ENCODE results near the gene DLX2. TPM values are rescaled to one million over a fixed set of nuclear protein-coding genes. Genes with fewer than 3 reads are reported as not detected.
"Not testable (repeated sequence)": the region's sequence is repeated elsewhere in the genome, so short reads cannot be mapped to it uniquely, and the experiment has no call there.

DLX2 gene
- polyA plus RNA-seq, 1 donor from 2014 or later, result not detected

DNA sequence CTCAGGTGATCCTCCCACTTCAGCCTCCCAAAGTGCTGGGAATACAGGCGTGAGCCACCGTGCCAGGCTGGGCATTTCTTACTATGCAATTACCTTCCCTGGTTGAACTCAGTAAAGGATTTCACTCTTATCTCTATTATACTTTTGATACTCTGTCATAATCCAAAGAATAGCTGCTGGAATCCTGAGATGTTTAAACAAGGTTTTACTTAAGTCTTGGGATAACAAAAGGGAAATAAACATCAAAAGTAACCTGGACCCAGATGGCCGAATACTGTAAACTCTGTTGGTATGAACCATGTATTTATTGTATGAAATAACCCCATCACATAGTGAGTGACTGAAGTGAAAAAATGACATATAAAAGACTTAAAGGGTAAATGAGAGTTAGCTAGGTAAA, 11.9 kb upstream of the DLX2 start:
- H3K27me3 Mint-ChIP-seq, result peaks cover 20% of the 10 kb centered on the region
- H3K36me3 Mint-ChIP-seq, result no peaks in the 10 kb centered on the region
- peak overlapping the region in 1 of 3 donors; percentile 2 for H3K27ac Mint-ChIP-seq
- H3K9me3 Mint-ChIP-seq, result no peaks in the 10 kb centered on the region
- no peak overlapping the region for H3K4me3 Mint-ChIP-seq
- peaks cover 0 to 5% (median 3%) of the 10 kb centered on the region in 3 donors for H3K4me1 Mint-ChIP-seq

DNA sequence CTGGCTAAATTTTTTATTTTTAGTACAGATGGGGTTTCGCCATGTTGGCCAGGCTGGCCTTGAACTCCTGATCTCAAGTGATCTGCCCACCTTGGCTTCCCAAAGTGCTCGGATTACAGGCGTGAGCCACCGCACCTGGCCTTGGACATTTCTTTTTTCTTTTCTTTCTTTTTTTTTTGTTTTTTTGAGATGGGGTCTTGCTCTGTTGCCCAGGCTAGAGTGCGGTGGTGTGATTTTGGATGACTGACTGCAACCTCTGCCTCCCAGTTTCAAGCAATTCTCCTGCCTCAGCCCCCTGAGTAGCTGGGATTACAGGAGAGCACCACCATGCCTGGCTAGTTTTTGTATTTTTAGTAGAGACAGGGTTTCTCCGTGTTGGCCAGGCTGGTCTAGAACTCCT, 11.5 kb upstream of the DLX2 start:
- not testable (repeated sequence) for H3K4me3 Mint-ChIP-seq, H3K9me3 Mint-ChIP-seq, H3K4me1 Mint-ChIP-seq, H3K36me3 Mint-ChIP-seq, H3K27ac Mint-ChIP-seq
- H3K27me3 Mint-ChIP-seq, result peaks cover 24% of the 10 kb centered on the region

DNA sequence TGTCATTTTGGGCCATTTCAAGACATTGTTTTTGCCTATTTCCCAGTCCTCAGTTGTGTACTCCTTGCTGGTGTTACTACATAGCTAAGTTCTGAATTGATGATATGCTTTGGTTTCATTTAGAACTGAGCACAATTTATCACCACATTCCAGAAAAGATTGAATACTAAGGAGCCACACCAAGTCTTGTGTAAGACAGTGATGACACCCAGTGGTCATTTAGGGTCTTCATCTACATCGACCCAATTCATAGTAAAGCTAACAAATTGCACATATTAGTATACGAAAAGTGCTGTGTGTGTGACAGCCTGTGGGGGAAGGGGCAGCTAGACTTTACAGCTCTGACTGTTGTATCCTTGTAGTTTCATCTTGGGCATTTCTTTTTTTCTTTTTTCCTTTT, 10.9 kb upstream of the DLX2 start:
- Mint-ChIP-seq H3K9me3 (no peaks in the 10 kb centered on the region), H3K4me3 (no peak overlapping the region), H3K27ac (no peak overlapping the region), H3K36me3 (no peaks in the 10 kb centered on the region), H3K27me3 (peaks cover 24% of the 10 kb centered on the region), H3K4me1 (peaks cover 0 to 6% (median 4%) of the 10 kb centered on the region in 3 donors)

DNA sequence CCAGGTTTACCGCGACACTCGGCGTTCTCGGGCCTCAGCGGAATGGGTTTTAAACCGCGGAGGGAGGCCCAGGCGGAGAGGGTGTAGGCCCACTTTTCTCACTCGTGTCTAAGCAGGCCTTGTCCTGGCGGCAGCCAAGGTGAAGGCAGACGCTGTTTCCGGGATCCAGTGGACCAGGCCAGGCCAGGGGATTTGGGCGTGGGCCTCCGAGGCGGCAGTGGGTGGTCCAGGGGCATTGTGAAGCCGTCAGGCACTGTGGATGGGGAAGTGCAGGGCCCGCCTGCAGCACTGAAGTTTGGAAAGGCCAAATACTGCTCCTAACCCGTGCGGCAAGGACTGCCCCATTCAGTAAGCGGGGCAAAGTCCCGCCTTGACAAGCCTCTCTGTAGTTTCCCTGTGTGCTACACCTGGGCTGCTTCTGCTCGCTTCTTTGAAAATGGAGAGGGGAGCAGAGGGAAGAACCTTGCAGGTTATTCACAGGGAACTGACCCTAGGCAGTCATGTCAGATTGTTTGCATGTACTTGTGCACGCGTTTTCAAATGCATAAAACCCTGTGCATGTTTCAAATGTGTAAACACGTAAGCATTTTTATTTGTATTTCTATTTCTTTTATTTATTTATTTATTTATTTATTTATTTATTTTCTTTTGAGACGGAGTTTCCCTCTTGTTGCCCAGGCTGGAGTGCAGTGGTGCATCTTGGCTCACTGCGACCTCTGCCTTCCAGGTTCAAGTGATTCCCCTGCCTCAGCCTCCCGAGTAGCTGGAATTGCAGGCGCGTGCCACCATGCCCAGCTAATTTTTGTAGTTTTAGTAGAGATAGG, 7.5 kb upstream of the DLX2 start:
- Mint-ChIP-seq H3K36me3 (peaks cover 1% of the 10 kb centered on the region), H3K27ac (peak overlapping the region in 1 of 3 donors; percentile 62), H3K4me3 (no peak overlapping the region), H3K4me1 (peaks cover 3 to 11% (median 6%) of the 10 kb centered on the region in 3 donors), H3K27me3 (peaks cover 48% of the 10 kb centered on the region), H3K9me3 (peaks cover 0 to 3% (median 0%) of the 10 kb centered on the region in 3 donors)

DNA sequence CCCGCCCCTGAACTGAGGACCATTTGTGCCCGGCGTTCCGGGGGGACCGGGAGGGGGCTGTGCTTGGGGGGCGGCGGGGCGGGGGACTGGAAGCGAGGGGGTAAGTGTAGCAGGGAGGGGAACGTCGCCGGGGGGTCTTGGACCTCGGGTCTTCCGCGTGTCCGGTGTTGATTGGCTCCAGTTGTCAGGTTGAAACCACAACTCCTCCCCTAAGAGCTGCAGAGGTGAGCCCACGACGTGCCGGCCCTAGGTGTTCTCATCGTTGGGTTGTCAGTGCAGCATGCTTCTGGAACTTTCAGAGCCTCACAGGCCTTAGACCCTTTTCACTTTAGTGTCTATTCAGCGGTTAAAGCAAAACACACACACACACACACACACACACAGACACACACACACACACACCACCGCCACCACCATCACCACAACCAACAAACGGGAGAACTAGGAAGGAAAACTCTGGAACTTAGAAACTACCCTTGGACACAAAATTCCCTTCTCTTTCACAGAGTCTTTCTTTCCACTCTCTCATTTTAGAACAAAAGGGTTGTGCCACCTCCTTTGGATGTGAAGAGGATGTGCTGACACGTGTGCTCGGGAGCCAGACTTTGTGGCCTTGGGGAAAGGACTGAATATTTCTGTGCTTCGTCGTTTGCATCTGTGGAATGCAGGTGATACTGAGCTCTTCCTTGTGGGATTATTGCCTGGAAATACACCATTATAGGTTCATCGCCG, 6.7 kb upstream of the DLX2 start:
- H3K27ac Mint-ChIP-seq, result peak overlapping the region in 2 of 3 donors; percentile 43 to 62
- peaks cover 3 to 11% (median 6%) of the 10 kb centered on the region in 3 donors for H3K4me1 Mint-ChIP-seq
- peaks cover 0 to 4% (median 0%) of the 10 kb centered on the region in 3 donors for H3K9me3 Mint-ChIP-seq
- H3K27me3 Mint-ChIP-seq, result peaks cover 44% of the 10 kb centered on the region
- no peak overlapping the region for H3K4me3 Mint-ChIP-seq
- H3K36me3 Mint-ChIP-seq, result peaks cover 1% of the 10 kb centered on the region

DNA sequence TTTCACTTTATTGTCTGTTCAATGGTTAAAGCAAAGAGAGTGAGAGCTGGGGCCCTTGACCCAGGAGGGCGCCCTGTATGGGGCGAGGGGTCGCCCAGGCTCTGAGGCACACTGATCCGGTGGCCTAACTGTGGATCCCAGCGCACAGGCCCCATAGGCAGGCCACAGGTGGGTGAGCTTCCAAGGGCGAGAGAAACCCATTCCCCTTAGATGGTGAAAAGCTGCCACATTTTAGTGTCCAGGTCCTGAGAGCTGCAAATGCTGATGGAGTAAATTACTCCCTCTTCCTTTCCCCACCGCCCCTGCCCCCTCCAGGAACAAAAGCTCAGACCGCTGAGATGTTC, 5.9 kb upstream of the DLX2 start:
- Mint-ChIP-seq H3K4me1 (peaks cover 5 to 19% (median 6%) of the 10 kb centered on the region in 3 donors), H3K4me3 (peak overlapping the region in 1 of 4 donors; percentile 15), H3K36me3 (peaks cover 1% of the 10 kb centered on the region), H3K27me3 (peaks cover 47% of the 10 kb centered on the region), H3K27ac (peak overlapping the region; percentile 62 to 80 (median 69)), H3K9me3 (peaks cover 0 to 7% (median 4%) of the 10 kb centered on the region in 3 donors)

DNA sequence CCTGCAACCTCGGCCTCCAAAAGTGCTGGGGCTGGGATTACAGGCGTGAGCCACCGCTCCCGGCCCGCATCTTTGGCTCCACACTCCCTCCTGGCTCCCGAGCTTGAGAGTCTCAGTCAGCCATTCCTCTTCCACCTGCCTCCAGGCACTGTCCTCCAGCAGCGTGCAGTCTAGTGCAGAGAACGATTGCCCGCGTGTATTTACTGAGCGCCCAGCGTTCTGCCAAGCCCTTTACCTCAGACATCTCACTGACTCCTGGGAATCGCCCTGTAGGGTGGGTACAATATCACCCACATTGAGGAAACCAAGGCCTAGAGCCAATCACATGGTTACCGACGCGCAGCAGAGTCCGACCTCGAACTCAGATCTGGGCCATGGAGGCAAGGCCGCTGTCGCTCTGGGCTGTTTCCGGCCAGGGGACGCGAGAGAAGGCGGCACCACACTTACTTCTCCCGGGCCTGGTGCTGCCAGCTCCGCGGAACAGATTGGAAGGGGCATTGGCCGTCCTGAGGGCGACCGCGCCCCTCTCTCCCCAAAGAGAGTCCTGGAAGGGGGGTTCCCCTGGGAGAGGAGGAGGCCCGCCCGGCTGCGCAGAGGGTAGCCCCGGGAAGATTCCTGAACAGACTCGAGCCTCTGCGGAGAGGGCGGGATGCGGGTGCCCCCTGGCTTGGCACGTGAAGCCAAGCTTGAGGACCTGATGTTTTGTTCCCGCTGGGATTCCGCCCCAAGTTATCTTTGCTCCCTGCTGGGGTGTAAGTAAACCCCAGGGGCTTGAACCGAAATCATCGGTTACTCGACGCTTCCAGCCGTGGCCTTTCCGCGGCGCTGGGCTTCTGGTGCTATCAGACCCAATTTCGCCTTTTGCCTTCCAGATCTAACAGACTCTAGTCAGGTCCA, 5.2 kb upstream of the DLX2 start:
- peaks cover 1% of the 10 kb centered on the region for H3K36me3 Mint-ChIP-seq
- H3K27me3 Mint-ChIP-seq, result peaks cover 53% of the 10 kb centered on the region
- peaks cover 0 to 7% (median 4%) of the 10 kb centered on the region in 3 donors for H3K9me3 Mint-ChIP-seq
- peak overlapping the region; percentile 62 to 80 (median 69) for H3K27ac Mint-ChIP-seq
- H3K4me3 Mint-ChIP-seq, result peak overlapping the region in 3 of 4 donors; percentile 15 to 72 (median 30)
- peaks cover 10 to 25% (median 10%) of the 10 kb centered on the region in 3 donors for H3K4me1 Mint-ChIP-seq

DNA sequence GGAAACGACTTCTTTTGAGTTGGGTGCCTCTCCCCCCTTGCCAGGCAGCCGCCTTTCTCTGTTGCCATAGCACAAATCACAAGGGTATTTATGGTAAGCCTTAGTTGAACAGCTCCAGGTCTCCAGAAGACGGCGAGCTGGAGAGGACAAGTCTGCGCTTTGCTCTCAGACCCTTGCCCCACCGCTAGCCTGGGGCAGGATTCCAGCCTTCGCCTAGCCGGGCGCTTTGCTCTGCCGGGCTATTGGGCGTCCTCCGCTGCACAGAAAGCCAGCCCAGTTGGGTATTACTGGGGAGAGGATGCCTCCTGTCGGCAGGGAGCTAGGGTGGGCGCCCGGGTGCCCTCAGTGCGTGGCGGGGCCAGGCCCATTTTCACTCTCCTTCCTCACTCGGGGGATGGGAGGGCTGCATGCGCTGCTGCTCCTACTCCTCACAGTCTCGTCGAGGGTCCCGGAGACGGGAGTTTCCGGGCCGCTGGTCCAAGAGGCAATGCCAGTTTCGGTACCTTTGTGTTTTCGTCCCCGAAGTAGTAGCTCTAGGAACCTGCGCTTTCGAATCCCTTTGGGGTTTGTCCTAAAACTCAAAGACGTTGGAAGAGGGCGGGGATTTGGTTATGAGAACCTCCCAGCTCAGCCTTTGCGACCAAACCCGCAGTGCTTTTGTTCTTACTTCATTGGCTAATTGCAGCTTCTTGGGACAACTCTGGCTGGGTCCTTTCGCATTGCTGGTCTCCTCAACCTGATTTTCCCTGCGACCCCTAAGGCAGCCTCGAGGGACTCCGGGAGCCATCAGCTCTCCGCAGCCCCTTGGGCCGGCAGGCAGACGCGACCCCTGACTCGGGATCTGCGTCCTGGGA, 3.6 kb upstream of the DLX2 start:
- peaks cover 64% of the 10 kb centered on the region for H3K27me3 Mint-ChIP-seq
- peak overlapping the region; percentile 59 to 91 (median 76) for H3K27ac Mint-ChIP-seq
- peak overlapping the region in 3 of 4 donors; percentile 51 to 73 (median 63) for H3K4me3 Mint-ChIP-seq
- H3K36me3 Mint-ChIP-seq, result peaks cover 1% of the 10 kb centered on the region
- H3K4me1 Mint-ChIP-seq, result peaks cover 17 to 33% (median 17%) of the 10 kb centered on the region in 3 donors
- H3K9me3 Mint-ChIP-seq, result peaks cover 0 to 7% (median 4%) of the 10 kb centered on the region in 3 donors

DNA sequence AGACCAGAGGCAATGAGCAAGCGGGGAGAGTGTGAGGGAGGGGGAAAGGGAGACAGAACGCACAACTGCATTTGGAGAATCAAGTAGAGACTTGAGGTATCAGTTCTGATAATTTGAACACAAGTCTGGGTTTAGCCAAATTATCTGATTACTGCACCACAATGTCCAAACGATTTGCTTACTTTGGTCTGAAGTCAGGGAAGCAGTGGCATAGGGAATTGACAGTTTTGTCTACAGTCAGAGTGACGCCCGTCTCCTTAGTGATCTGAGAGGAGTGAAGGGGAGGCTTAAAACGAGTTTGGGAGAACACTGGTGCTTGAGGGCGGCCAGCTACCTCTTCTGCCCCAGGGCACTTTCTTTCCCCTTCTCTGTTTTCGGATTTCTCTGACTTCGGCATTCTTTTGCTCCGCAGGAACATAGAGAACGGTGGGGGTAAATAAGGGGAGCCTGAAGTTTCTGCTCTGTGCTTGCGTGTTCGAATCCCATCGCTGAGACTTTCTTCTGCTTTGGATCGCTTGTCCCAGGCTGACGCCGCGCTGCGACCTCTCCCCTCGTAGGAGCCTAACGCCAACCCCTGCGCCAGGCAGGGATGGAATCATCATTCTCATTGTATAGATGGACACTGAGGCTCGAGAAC, 2.9 kb upstream of the DLX2 start:
- H3K9me3 Mint-ChIP-seq, result peaks cover 0 to 7% (median 4%) of the 10 kb centered on the region in 3 donors
- H3K36me3 Mint-ChIP-seq, result peaks cover 1% of the 10 kb centered on the region
- H3K27ac Mint-ChIP-seq, result peak overlapping the region in 1 of 3 donors; percentile 91
- H3K4me3 Mint-ChIP-seq, result peak overlapping the region; percentile 5 to 73 (median 40)
- H3K4me1 Mint-ChIP-seq, result peaks cover 17 to 33% (median 20%) of the 10 kb centered on the region in 3 donors
- peaks cover 68% of the 10 kb centered on the region for H3K27me3 Mint-ChIP-seq

DNA sequence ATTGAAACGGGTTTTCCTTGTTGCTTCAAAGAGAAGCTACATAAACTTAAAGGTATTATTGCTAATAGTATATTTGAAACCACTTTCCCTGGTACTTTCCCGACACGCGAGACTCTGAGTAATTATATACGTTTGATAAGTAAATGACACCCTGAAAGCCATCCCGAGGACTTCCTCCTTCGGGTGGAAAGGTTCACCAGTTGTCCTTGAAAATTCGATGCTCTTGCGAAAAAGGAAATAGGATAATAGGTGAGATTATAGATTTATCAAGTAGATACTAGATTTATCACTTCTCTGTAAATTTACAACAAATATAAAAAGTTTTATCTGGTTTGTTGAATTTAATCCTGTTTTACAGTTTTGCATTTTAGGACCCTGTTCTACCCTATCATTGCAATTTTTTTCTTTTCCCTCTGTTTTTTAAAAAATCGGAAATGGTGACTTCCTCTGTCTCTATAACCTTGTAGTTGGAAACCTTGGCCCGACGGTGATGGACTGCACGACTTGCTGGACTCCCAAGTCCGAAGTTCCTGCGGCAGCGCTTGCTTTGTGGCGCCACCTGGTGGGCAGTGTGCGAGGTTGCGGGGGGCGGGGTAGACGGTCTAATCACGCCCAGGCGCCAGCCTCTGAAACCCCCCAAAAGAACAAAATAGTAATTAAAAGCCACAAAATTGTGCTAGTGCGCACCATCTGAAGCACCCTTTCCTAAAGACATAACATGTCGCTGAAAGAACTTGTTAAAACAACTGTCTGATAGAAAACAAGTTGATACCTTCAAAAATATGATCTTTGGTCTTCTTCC, 972 bp upstream of the DLX2 start:
- H3K4me3 Mint-ChIP-seq, result peak overlapping the region; percentile 73 to 97 (median 90)
- peaks cover 0 to 8% (median 4%) of the 10 kb centered on the region in 3 donors for H3K9me3 Mint-ChIP-seq
- H3K27me3 Mint-ChIP-seq, result peaks cover 62% of the 10 kb centered on the region
- peaks cover 14 to 28% (median 21%) of the 10 kb centered on the region in 3 donors for H3K4me1 Mint-ChIP-seq
- H3K27ac Mint-ChIP-seq, result peak overlapping the region; percentile 91 to 92 (median 92)
- peaks cover 1% of the 10 kb centered on the region for H3K36me3 Mint-ChIP-seq

DNA sequence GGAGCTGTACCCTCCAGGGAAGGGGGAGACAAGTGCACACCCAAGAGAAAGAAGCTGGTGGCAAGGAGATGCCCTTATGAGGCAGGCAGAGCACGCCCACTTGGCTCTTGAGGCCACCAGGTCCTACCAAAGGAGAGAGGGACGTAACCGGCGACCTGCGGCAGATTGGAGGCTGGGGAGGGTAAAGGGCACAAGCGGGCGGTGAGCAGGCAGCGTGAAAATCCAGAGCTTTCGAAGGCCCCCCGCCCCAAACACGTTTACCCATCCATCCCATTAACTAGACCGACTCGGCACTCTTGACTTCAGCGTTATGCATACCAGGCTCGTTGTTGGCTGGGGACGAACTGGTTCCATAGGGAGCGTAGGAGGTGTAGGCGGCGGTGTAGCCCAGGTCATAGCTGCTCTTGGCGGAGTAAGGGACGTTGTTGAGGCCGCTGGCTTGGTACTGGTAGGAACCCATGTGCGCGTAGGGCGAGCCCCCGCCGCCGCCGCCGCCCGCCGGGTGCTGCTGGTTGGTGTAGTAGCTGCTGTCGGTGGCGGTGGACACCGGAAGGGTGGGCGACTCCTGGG, 794 bp downstream of the DLX2 start:
- H3K4me1 Mint-ChIP-seq, result peaks cover 16 to 32% (median 24%) of the 10 kb centered on the region in 3 donors
- peak overlapping the region; percentile 91 to 92 (median 91) for H3K27ac Mint-ChIP-seq
- H3K9me3 Mint-ChIP-seq, result peaks cover 0 to 12% (median 4%) of the 10 kb centered on the region in 3 donors
- H3K4me3 Mint-ChIP-seq, result peak overlapping the region; percentile 76 to 97 (median 90)
- H3K27me3 Mint-ChIP-seq, result peaks cover 65% of the 10 kb centered on the region
- no peaks in the 10 kb centered on the region for H3K36me3 Mint-ChIP-seq

Data from IgD-negative memory B cell (primary cell).